NCI-H2081 (cell line): ENCODE measurements around the gene RAB33B.
A peak's percentile ranks its signal among the peaks of the same experiment; 100 is the strongest.

Source experiments
- DNase-seq, 2 experiments: peaks; one replicate each; lab custom pipeline; 2025; lab: John Stamatoyannopoulos, UW

Gene RAB33B

GRCh38 chr4:139508581-139509237 lies 54.8 kb downstream of the RAB33B start:
- no peak for DNase-seq

DNA sequence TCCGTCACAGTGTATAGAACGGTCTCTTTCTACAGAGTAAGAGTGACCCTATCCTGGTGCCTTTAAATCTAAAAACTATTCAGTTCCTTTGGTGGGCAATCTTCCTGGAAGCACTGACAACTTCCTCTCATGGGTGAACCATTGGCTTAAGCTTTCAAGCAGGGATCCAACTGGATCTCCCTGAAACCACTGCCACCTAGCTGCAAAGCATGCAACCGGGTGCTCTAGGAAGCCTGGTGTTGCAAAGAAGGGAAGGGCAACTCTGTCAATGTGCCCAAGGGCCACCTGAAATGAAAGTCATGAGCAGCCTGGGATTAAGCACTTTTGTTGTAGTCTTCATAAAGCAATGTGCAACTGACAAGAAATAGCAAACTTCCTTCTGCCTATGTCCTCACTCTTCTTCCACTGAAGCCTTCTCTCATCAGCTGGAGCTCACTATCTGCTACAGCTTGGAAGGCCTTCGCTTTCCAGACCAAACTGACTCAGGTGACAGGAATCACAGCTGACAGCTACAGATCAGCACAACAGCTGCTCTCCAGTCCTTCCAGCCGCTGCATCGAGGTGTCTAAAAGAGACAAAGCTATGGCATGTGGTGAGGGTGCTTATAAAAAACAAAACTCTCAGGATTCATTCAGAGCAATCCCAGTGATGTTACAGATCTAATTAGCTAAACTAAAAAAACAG lies 55.9 kb downstream of the RAB33B start:
- DNase-seq = peak in 1 of 2 experiments; percentile 7

DNA sequence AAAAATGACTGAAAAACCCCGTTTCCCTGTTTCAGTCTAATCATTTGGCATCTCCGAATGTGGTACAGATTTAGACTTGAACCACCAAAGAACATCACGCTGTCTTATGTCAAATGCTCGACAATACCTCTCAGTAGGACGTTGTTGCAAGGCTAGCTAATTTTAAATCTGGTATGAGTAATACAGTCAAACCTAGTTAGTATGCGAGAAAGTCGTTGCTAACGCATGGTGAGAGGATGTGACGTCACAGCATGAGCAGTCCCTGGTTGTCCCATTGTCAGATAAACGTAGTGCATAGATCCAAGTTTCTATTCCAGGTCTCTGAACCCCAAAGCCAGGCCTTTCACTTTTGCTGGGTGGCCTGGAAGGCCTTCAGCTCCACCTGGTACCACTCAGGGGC lies 57.4 kb downstream of the RAB33B start:
- DNase-seq = no peak

GRCh38 chr4:139514382-139515059 lies 60.6 kb downstream of the RAB33B start:
- no peak for DNase-seq

GRCh38 chr4:139515531-139515958 lies 61.6 kb downstream of the RAB33B start:
- no peak for DNase-seq

DNA sequence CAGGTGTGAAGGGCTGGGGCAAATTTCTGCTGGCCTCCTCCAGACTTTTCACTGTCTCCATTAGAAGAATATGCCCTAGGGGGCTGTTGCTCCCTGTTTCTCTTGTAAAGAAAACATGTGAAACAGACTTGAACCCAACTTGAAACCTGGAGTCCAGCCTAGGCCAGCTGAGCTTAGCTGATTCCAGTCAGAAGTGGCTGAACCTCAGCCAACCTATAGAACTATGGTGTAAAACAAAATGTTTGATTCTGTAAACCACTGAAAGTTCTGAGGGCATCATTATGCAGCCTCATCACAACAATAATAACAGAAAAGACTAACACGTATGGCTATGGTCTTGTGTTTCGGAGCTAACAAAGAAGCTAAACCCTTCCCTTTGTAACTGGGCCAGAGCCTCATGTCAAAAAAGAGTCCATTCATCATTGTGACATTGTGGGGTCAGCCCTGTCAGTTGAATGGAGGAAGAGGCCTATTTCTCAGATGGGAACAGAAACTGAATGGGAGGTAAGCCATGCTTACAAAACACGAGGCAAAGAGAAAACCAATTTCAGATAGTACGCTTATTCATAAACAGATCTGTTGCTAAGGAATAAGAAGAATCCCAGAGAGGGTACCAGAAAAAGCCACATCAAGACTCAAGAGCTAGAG lies 68.0 kb downstream of the RAB33B start:
- no peak for DNase-seq

GRCh38 chr4:139522457-139522856 lies 68.5 kb downstream of the RAB33B start:
- no peak for DNase-seq

DNA sequence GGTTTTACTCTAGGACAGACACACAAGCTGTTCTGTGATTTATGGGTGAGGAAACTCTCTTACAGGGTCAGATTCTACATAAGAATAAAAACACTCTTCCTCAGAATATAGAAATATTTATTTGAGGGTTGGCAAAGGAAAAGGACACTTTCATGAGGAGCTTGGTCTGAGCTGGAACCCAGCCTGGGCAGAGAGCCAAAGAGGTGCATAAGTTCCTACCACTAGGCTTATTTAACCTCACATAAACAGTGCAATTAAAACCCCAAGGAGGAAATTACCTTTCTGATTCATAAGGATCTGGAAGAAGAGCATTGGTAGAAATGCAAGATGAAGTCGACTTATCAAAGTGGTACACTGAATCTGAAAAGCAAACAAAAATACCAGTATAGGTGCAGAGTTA lies 69.2 kb downstream of the RAB33B start:
- no peak for DNase-seq

DNA sequence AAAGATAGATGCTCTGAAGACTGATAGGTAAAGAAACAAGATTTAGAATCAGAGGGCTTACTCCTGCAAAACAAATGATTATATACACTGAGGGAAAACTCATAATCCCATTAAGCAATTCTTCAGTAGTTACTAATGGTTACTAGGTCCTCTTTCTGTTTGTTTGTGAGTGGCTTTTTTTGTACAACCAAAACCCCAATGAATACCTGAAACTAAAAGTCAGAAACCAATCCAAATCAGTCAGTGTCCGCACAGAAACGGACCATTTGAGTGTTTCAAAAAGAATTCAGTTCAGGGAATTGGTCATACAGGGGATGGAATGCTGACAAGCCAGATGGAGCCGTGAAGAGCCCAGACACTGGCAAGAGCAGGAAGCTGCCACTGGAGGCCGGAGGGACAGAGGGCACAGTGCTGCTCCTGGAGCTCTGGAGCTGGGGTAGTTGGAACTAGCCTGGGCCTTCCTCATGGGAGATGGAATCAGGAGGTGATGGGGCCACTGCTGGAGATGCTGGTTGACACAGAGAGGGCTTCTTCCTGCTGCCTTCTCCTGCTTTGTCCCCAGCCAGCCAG lies 70.2 kb downstream of the RAB33B start:
- DNase-seq = no peak

DNA sequence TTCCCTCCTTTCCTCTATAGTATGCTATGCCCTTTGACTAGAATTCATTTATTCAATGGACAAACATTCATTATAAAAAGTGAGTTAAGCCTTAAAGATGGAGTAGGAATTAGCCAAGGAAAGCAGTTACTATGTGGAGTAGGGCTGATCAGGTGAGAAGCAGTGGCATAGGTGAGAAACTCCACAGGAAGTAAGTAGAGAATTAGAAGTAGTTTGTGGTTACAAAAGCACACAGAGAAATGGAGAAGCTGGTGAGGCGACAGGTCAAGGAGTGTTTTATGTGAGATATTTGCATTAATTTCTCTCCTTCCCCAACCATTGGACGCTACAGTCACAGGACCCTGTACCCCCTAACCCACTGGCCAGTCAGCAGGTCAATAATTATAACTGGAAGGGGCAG lies 71.5 kb downstream of the RAB33B start:
- DNase-seq = no peak
